Endothelial cell of umbilical vein (primary cell): Measurements from ENCODE around the gene PRM1. TPM values are rescaled to one million over a fixed set of nuclear protein-coding genes. Genes with fewer than 3 reads are reported as not detected.

Experiments used
- BruUV-seq: library from RNA; stranded (reverse); fragments of 400-500 nt; replicated peaks from 2 replicates; lab custom pipeline; 2021; lab: Mats Ljungman, UMichigan
- CTCF ChIA-PET: fragments of 300-600, 350-600 bp; sonication (Branson Sonifier 250); formaldehyde crosslinking; loops from one replicate; lab custom pipeline; 2021; ENCODE audit warnings: antibody characterized with exemption, inconsistent platforms; lab: Charles Lee
- POLR2A ChIA-PET: fragments of 300-600, 350-600 bp; sonication (Branson Sonifier 250); formaldehyde crosslinking; loops from one replicate; lab custom pipeline; 2021; ENCODE audit warnings: antibody characterized with exemption, inconsistent platforms; lab: Charles Lee
- DNase-seq: peaks from one replicate; pipeline ENCODE4 v3.0.0-alpha.2; 2011; ENCODE audit warnings: low read depth, low spot score
- FAIRE-seq: peaks from 2 replicates; lab custom pipeline; 2011; peaks lifted over from hg19 to GRCh38; lab: Jason Lieb, UNC
- H2AFZ ChIP-seq: 2 replicates; pipeline ENCODE4 v1.6.0; 2012; ENCODE audit warnings: low read depth, low read length, control low read depth, inconsistent platforms
- H3K27ac ChIP-seq: 2 replicates; pipeline ENCODE4 v1.5.1; 2011; ENCODE audit warnings: low read depth, mild to moderate bottlenecking, control low read depth, low read length, moderate library complexity; ENCODE audit not compliant: insufficient read depth
- H3K27me3 ChIP-seq, 2 experiments: 2 replicates each; pipeline versions ENCODE4 v1.6.0 to v1.6.1; 2011; ENCODE audit warnings: low read length in 2 of 2, mixed read lengths in 1 of 2; ENCODE audit not compliant: control insufficient read depth in 2 of 2, insufficient read depth in 2 of 2
- H3K36me3 ChIP-seq, 2 experiments: 2 replicates in 1 of 2; 3 replicates in 1 of 2; pipeline ENCODE4 v1.5.1; 2011; ENCODE audit warnings: low read length in 2 of 2, mild to moderate bottlenecking in 1 of 2, moderate library complexity in 1 of 2; ENCODE audit not compliant: control insufficient read depth in 2 of 2, insufficient read depth in 2 of 2; ENCODE audit errors: extremely low read depth in 1 of 2
- H3K4me1 ChIP-seq: 3 replicates; pipeline ENCODE4 v1.5.1; 2011; ENCODE audit warnings: mild to moderate bottlenecking, low read length; ENCODE audit not compliant: control insufficient read depth, insufficient read depth; ENCODE audit errors: extremely low read depth
- H3K4me2 ChIP-seq: 2 replicates; pipeline ENCODE4 v1.6.1; 2011; ENCODE audit warnings: low read length, control low read depth, mixed read lengths; ENCODE audit not compliant: insufficient read depth
- H3K4me3 ChIP-seq, 3 experiments: fragments of 200-600 bp in 1 of 3; sonication (generic), shearing (Covaris generic) in 1 of 3; replicated peaks in 1 of 3; 2 replicates each; pipeline ENCODE4 v1.5.1; 2011 to 2016; ENCODE audit warnings: control low read depth in 3 of 3, low read length in 3 of 3, mild to moderate bottlenecking in 2 of 3, inconsistent platforms in 1 of 3, low read depth in 1 of 3, moderate library complexity in 1 of 3; ENCODE audit not compliant: insufficient read depth in 1 of 3
- H3K79me2 ChIP-seq: 2 replicates; pipeline ENCODE4 v1.6.0; 2012; ENCODE audit warnings: low read length, inconsistent platforms; ENCODE audit not compliant: control insufficient read depth, insufficient read depth
- H3K9ac ChIP-seq: replicated peaks from 2 replicates; pipeline ENCODE3; 2011; ENCODE audit warnings: low read length, control low read depth; ENCODE audit not compliant: insufficient read depth; ENCODE audit errors: extremely low read depth
- H3K9me1 ChIP-seq: replicated peaks from 3 replicates; pipeline ENCODE4 v1.6.0; 2011; ENCODE audit warnings: mild to moderate bottlenecking, low read length; ENCODE audit not compliant: control insufficient read depth, insufficient read depth; ENCODE audit errors: extremely low read depth
- H3K9me3 ChIP-seq: replicated peaks from 2 replicates; pipeline ENCODE4 v1.5.1; 2012; ENCODE audit warnings: low read length, inconsistent platforms; ENCODE audit not compliant: control insufficient read depth, insufficient read depth
- H4K20me1 ChIP-seq: replicated peaks from 2 replicates; pipeline ENCODE3; 2011; ENCODE audit warnings: mild to moderate bottlenecking, low read length; ENCODE audit not compliant: control insufficient read depth, insufficient read depth; ENCODE audit errors: extremely low read depth
- CTCF ChIP-seq, 2 donors: IDR thresholded peaks; 1 replicate in 1 of 2; 2 replicates in 1 of 2; pipeline ENCODE4 v1.5.1; 2011; ENCODE audit warnings: low read length in 2 of 2, mild to moderate bottlenecking in 2 of 2, moderate library complexity in 2 of 2, control low read depth in 1 of 2, inconsistent platforms in 1 of 2, low read depth in 1 of 2; ENCODE audit not compliant: insufficient read depth in 1 of 2; ENCODE audit errors: extremely low read depth in 1 of 2
- EZH2 ChIP-seq: IDR thresholded peaks from 2 replicates; pipeline ENCODE4 v1.6.1; 2012; ENCODE audit warnings: borderline replicate concordance, low read depth, mild to moderate bottlenecking, moderate library complexity, low read length, inconsistent platforms; ENCODE audit not compliant: severe bottlenecking
- FOS ChIP-seq: IDR thresholded peaks from 2 replicates; pipeline ENCODE4 v1.6.1; 2011; ENCODE audit warnings: mild to moderate bottlenecking, low read length, moderate library complexity, borderline replicate concordance; ENCODE audit not compliant: insufficient read depth
- GATA2 ChIP-seq: IDR thresholded peaks from 2 replicates; pipeline ENCODE4 v1.7.0; 2011; ENCODE audit warnings: low read depth, mild to moderate bottlenecking, moderate library complexity, mixed read lengths, low read length; ENCODE audit not compliant: insufficient read length, insufficient read depth
- JUN ChIP-seq: IDR thresholded peaks from 2 replicates; pipeline ENCODE4 v1.6.1; 2011; ENCODE audit warnings: borderline replicate concordance, low read depth; ENCODE audit not compliant: insufficient read length, insufficient read depth
- MAX ChIP-seq: IDR thresholded peaks from 2 replicates; pipeline ENCODE4 v1.6.1; 2011; ENCODE audit not compliant: insufficient read depth, insufficient read length
- POLR2A ChIP-seq: IDR thresholded peaks from 2 replicates; pipeline ENCODE4 v1.6.1; 2012; ENCODE audit warnings: low read depth, mild to moderate bottlenecking, control low read depth, low read length
- POLR2AphosphoS5 ChIP-seq: IDR thresholded peaks from 2 replicates; pipeline ENCODE4 v1.6.1; 2012; ENCODE audit warnings: low read depth, mild to moderate bottlenecking, control low read depth, low read length, moderate library complexity; ENCODE audit not compliant: insufficient read depth
- dilution Hi-C: fragments of 300-500 bp; cut with MboI; formaldehyde crosslinking; loops from one replicate; pipeline ENCODE4 v1.15.0; 2019; ENCODE audit warnings: low sequenced_read_pairs; ENCODE audit not compliant: extremely low pct_ligation_motif_present
- intact Hi-C: fragments of 100-400 bp; cut with micrococcal nuclease; formaldehyde crosslinking; loops from one replicate; pipeline ENCODE4 v1.10.0; 2022
- polyA plus RNA-seq, 4 experiments: library from polyadenylated mRNA; depleted of rRNA in 3 of 4; stranded (reverse) in 3 of 4; unstranded in 1 of 4; fragments of >200 nt; gene quantifications; 2 replicates each; pipeline versions ENCODE4 v1.2.1 to v1.2.3, GENCODE V29; 2011 to 2012; ENCODE audit warnings: missing spikeins in 1 of 4
- total RNA-seq: library from RNA; stranded (reverse); gene quantifications from 2 replicates; pipeline ENCODE4 v1.2.3, GENCODE V29; 2021

The PRM1 gene
- total and polyA plus RNA-seq, 2 donors (not counting 3 experiments of a cell fraction or from before 2014, with no cell fraction given) = not detected

GRCh38 chr16:11298143-11298900, 17.2 kb upstream of the PRM1 start:
- ChIA-PET CTCF (interaction anchor here (0.6 to 2.2 kb wide), 8 partner anchors 10 to 344 kb away, joined by 3 to 8 read pairs (median 4); partner anchors contain the start of genes PRM3 and SOCS1), POLR2A (no interaction called here)
- H3K4me3 ChIP-seq = no peak overlapping the region
- DNase-seq = no peak
- H3K9me3 ChIP-seq = no peaks in the 10 kb centered on the region
- no peaks in the 10 kb centered on the region for H3K79me2 ChIP-seq
- H3K36me3 ChIP-seq = no peaks in the 10 kb centered on the region
- BruUV-seq = no TSS peak
- no peak for FAIRE-seq
- H3K9me1 ChIP-seq = no peaks in the 10 kb centered on the region
- H4K20me1 ChIP-seq = no peaks in the 10 kb centered on the region
- no peak overlapping the region for H3K27ac ChIP-seq
- no peaks in the 10 kb centered on the region for H3K4me1 ChIP-seq
- no peak overlapping the region for H2AFZ ChIP-seq
- TF ChIP-seq POLR2A (no peak), GATA2 (no peak), JUN (no peak), FOS (no peak), MAX (no peak), POLR2AphosphoS5 (no peak), EZH2 (no peak), CTCF (IDR thresholded peaks at IDR 0.05; ENCODE audit: extremely low read depth in 1 of 2, insufficient read depth in 1 of 2, low read depth in 1 of 2, low read length in 2 of 2) (no peak)
- H3K4me2 ChIP-seq = no peak overlapping the region
- H3K9ac ChIP-seq = no peak overlapping the region
- no peaks in the 10 kb centered on the region for H3K27me3 ChIP-seq
- dilution Hi-C loops = no loop called here
- intact Hi-C loops = no loop called here
